CD14-positive monocyte (primary cell): ENCODE measurements around the gene CXCL5. TPM values are rescaled to one million over a fixed set of nuclear protein-coding genes. Genes with fewer than 3 reads are reported as not detected.

Experiments used
- DNase-seq, 3 donors: peaks; one replicate each; pipeline ENCODE4 v3.0.0-alpha.2; 2011 to 2022
- H2AFZ ChIP-seq: 2 replicates; pipeline ENCODE4 v1.6.0; 2012; ENCODE audit warnings: mild to moderate bottlenecking, low read depth, low read length, inconsistent platforms; ENCODE audit not compliant: insufficient read depth, poor library complexity, severe bottlenecking
- H3K27ac ChIP-seq, 2 donors: 1 replicate in 1 of 2; 2 replicates in 1 of 2; pipeline ENCODE4 v1.5.1; 2012 to 2013; ENCODE audit warnings: low read length in 2 of 2, control low read depth in 1 of 2, inconsistent platforms in 1 of 2, low read depth in 1 of 2, mild to moderate bottlenecking in 1 of 2
- H3K27me3 ChIP-seq, 2 donors: one replicate each; pipeline versions ENCODE4 v1.6.0 to v1.6.1; 2011 to 2013; ENCODE audit warnings: low read length in 2 of 2; ENCODE audit not compliant: control insufficient read depth in 2 of 2, insufficient read depth in 2 of 2
- H3K36me3 ChIP-seq, 2 donors: replicated peaks in 1 of 2; 1 replicate in 1 of 2; 2 replicates in 1 of 2; pipeline versions ENCODE4 v1.5.1 to v1.6.1; 2012 to 2013; ENCODE audit warnings: low read length in 2 of 2, control low read depth in 1 of 2, inconsistent platforms in 1 of 2, mild to moderate bottlenecking in 1 of 2; ENCODE audit not compliant: insufficient read depth in 2 of 2, control insufficient read depth in 1 of 2
- H3K4me1 ChIP-seq, 2 donors: 1 replicate in 1 of 2; 2 replicates in 1 of 2; pipeline versions ENCODE4 v1.5.1 to v1.6.1; 2012 to 2013; ENCODE audit warnings: low read length in 2 of 2, control low read depth in 1 of 2, inconsistent platforms in 1 of 2, mild to moderate bottlenecking in 1 of 2, moderate library complexity in 1 of 2; ENCODE audit not compliant: insufficient read depth in 2 of 2, control insufficient read depth in 1 of 2
- H3K4me2 ChIP-seq: replicated peaks from 2 replicates; pipeline ENCODE3; 2012; ENCODE audit warnings: low read length, moderate library complexity, mild to moderate bottlenecking; ENCODE audit not compliant: poor library complexity, severe bottlenecking; ENCODE audit errors: extremely low read depth
- H3K4me3 ChIP-seq, 3 experiments: fragments of 200-600 bp in 1 of 3; sonication (generic) in 1 of 3; replicated peaks in 1 of 3; 1 replicate in 2 of 3; 2 replicates in 1 of 3; pipeline ENCODE4 v1.5.1; 2011 to 2013; ENCODE audit warnings: low read length in 3 of 3, mild to moderate bottlenecking in 3 of 3, control low read depth in 2 of 3, low read depth in 2 of 3, inconsistent platforms in 1 of 3, moderate library complexity in 1 of 3
- H3K79me2 ChIP-seq: 2 replicates; pipeline ENCODE4 v1.6.0; 2012; ENCODE audit warnings: mild to moderate bottlenecking, control low read depth, inconsistent platforms, low read length, moderate library complexity; ENCODE audit not compliant: insufficient read depth
- H3K9ac ChIP-seq: 2 replicates; pipeline ENCODE4 v1.6.0; 2017; ENCODE audit warnings: low read length, mild to moderate bottlenecking; ENCODE audit not compliant: insufficient read depth, poor library complexity, severe bottlenecking
- H3K9me3 ChIP-seq, 2 donors: replicated peaks in 1 of 2; 1 replicate in 1 of 2; 2 replicates in 1 of 2; pipeline versions ENCODE4 v1.5.1 to v1.6.1; 2012 to 2013; ENCODE audit warnings: low read length in 2 of 2, control low read depth in 1 of 2; ENCODE audit not compliant: control insufficient read depth in 1 of 2, insufficient read depth in 1 of 2
- H4K20me1 ChIP-seq: 2 replicates; pipeline ENCODE4 v1.6.0; 2012; ENCODE audit warnings: mild to moderate bottlenecking, low read length, control low read depth, moderate library complexity; ENCODE audit not compliant: insufficient read depth
- H3K27ac Mint-ChIP-seq, 7 donors: one replicate each; pipeline ENCODE4 v1.8.0; 2020; ENCODE audit warnings: mild to moderate bottlenecking in 7 of 7, mixed read lengths in 7 of 7, moderate library complexity in 6 of 7, inconsistent platforms in 2 of 7
- H3K27me3 Mint-ChIP-seq, 3 donors: one replicate each; pipeline ENCODE4 v1.8.0; 2021 to 2022; ENCODE audit warnings: low read depth in 3 of 3, mild to moderate bottlenecking in 3 of 3, mixed read lengths in 3 of 3, moderate library complexity in 3 of 3, inconsistent platforms in 1 of 3
- H3K36me3 Mint-ChIP-seq, 2 donors: one replicate each; pipeline ENCODE4 v1.8.0; 2020; ENCODE audit warnings: mixed read lengths in 2 of 2, inconsistent platforms in 1 of 2, mild to moderate bottlenecking in 1 of 2
- H3K4me1 Mint-ChIP-seq: one replicate; pipeline ENCODE4 v1.8.0; 2020; ENCODE audit warnings: mild to moderate bottlenecking, mixed read lengths
- H3K4me3 Mint-ChIP-seq, 2 donors: one replicate each; pipeline ENCODE4 v1.8.0; 2020; ENCODE audit warnings: mild to moderate bottlenecking in 2 of 2, mixed read lengths in 2 of 2, moderate library complexity in 1 of 2
- H3K9me3 Mint-ChIP-seq, 7 donors: one replicate each; pipeline ENCODE4 v1.8.0; 2020 to 2022; ENCODE audit warnings: mixed read lengths in 7 of 7, mild to moderate bottlenecking in 6 of 7, moderate library complexity in 6 of 7, inconsistent platforms in 2 of 7
- CTCF ChIP-seq: fragments of 200-600 bp; IDR thresholded peaks from one replicate; pipeline ENCODE4 v1.8.0; 2022; ENCODE audit warnings: antibody characterized with exemption, mild to moderate bottlenecking
- WGBS: methylation state at CpG from one replicate; pipeline ENCODE4 v1.1.5; 2013; ENCODE audit warnings: missing lambda C conversion rate; ENCODE audit not compliant: insufficient coverage; 5-methylcytosine and 5-hydroxymethylcytosine counted together
- intact Hi-C, 2 donors: fragments of 100-400 bp; cut with micrococcal nuclease; formaldehyde crosslinking; loops; one replicate each; pipeline versions ENCODE4 v1.15.0 to v1.15.1; 2023
- polyA plus RNA-seq, 3 donors: library from polyadenylated mRNA; depleted of rRNA in 1 of 3; unstranded in 2 of 3; stranded (reverse) in 1 of 3; fragments of 300-500 nt in 2 of 3; fragments of >200 nt in 1 of 3; fragmentation: Illumina TruSeq in 2 of 3; gene quantifications; 1 replicate in 2 of 3; 2 replicates in 1 of 3; pipeline ENCODE4 v1.2.3, GENCODE V29; 2012 to 2021

Gene CXCL5
- polyA plus RNA-seq, 3 donors: 0.15 TPM; not detected in 2

DNA sequence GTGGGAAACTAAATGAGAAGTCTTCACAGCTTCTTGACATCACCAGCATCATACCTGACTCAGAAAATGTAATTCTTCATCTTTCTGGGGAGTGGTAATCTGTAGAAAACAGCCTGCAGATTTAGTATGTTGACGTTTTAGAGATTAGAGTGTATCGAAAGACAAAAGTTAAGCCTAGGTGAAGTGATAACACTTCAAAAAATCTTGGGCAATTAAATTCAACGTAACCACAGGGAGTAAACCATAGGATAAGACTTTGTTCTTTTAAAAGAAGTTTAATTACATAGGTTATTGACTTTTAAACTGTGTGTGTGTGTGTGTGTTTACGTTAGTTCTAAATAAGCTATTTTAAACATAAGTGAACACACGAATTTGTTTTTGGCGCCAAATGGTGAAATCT, 1.8 kb upstream of the CXCL5 start:
- Mint-ChIP-seq H3K9me3 (peaks cover 0 to 4% (median 1%) of the 10 kb centered on the region in 7 donors), H3K27me3 (peaks cover 12 to 27% (median 23%) of the 10 kb centered on the region in 3 donors), H3K27ac (no peak overlapping the region), H3K36me3 (no peaks in the 10 kb centered on the region), H3K4me1 (peaks cover 10% of the 10 kb centered on the region), H3K4me3 (no peak overlapping the region)
- Histone ChIP-seq H3K9ac (no peak overlapping the region), H2AFZ (no peak overlapping the region), H3K27me3 (peaks cover 10 to 28% of the 10 kb centered on the region in 2 donors), H3K36me3 (no peaks in the 10 kb centered on the region), H3K4me3 (no peak overlapping the region), H3K4me2 (no peak overlapping the region), H3K79me2 (no peaks in the 10 kb centered on the region), H4K20me1 (no peaks in the 10 kb centered on the region), H3K4me1 (peaks cover 9 to 10% of the 10 kb centered on the region in 2 donors), H3K9me3 (no peaks in the 10 kb centered on the region), H3K27ac (no peak overlapping the region)
- DNase-seq: no peak
- 100% methylated on average over 2 of the region's 6 CpGs for WGBS
- intact Hi-C loops: no loop called here
- no peak for TF ChIP-seq CTCF

GRCh38 chr4:73992050-73992449, 6.4 kb downstream of the CXCL5 start:
- Histone ChIP-seq H2AFZ (no peak overlapping the region), H3K4me2 (no peak overlapping the region), H3K36me3 (no peaks in the 10 kb centered on the region), H3K4me1 (no peaks in the 10 kb centered on the region), H3K4me3 (no peak overlapping the region), H3K9ac (no peak overlapping the region), H3K27me3 (peaks cover 0 to 4% of the 10 kb centered on the region in 2 donors), H3K79me2 (no peaks in the 10 kb centered on the region), H3K9me3 (no peaks in the 10 kb centered on the region), H4K20me1 (no peaks in the 10 kb centered on the region), H3K27ac (no peak overlapping the region)
- no peak for DNase-seq
- no peaks in the 10 kb centered on the region for H3K36me3 Mint-ChIP-seq
- H3K4me3 Mint-ChIP-seq: no peak overlapping the region
- TF ChIP-seq CTCF: no peak
- no peak overlapping the region for H3K27ac Mint-ChIP-seq
- peaks cover 2 to 6% (median 5%) of the 10 kb centered on the region in 3 donors for H3K27me3 Mint-ChIP-seq
- peaks cover 0 to 3% (median 0%) of the 10 kb centered on the region in 7 donors for H3K9me3 Mint-ChIP-seq
- H3K4me1 Mint-ChIP-seq: peaks cover 2% of the 10 kb centered on the region
- intact Hi-C loops: no loop called here
- no CpG with 5 or more reads among the region's 1 CpG for WGBS
